Adipose tissue (tissue), 3 donors: ENCODE data around the gene OR10G3. TPM values are rescaled to one million over a fixed set of nuclear protein-coding genes. Genes with fewer than 3 reads are reported as not detected.
"Not testable (repeated sequence)": the region's sequence is repeated elsewhere in the genome, so short reads cannot be mapped to it uniquely, and the experiment has no call there.

Experiments
- H3K27ac ChIP-seq: one replicate; pipeline ENCODE4 v1.5.1; 2013; ENCODE audit warnings: low read depth, low read length
- WGBS, 3 donors: extraction: QIAGEN DNeasy Blood & Tissue Kit; methylation state at CpG; one replicate each; pipeline ENCODE4 v1.1.7; 2013; 5-methylcytosine and 5-hydroxymethylcytosine counted together
- polyA plus RNA-seq, 3 donors: library from polyadenylated mRNA; stranded (reverse); fragments of 200-250 nt; gene quantifications; one replicate each; pipeline ENCODE4 v1.2.3, GENCODE V29; 2013
- donor health status: healthy with polysubstance abuse.
- donor health status: Bipolar disorder and iron deficiency.
- donor health status: healthy.

The OR10G3 gene, protein sequence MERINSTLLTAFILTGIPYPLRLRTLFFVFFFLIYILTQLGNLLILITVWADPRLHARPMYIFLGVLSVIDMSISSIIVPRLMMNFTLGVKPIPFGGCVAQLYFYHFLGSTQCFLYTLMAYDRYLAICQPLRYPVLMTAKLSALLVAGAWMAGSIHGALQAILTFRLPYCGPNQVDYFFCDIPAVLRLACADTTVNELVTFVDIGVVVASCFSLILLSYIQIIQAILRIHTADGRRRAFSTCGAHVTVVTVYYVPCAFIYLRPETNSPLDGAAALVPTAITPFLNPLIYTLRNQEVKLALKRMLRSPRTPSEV
- polyA plus RNA-seq, result under 1 TPM in 1 of 3 donors, not detected in 2; 0.22 TPM

DNA sequence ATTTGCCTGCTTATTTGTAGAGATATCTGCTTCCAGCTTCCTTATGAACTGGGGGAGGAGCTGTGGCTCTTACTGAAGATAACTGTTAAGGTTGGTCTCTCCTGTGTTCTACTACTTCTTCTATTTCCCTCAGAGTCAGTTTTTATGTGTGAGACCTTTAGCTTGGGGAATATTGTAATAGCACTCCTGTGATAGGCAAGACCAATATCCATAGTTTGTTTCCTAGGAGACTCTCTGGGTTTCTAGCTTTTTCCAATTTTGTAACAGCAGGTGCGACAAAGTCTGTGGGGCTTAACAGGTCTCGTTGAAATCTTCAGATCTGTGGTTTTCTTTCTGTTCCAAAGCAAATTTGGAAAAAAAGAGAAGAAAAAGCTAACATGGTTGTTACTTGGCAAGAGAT is at the start of gene OR10G3:
TSS of gene OR10G3 (minus strand) at position 101 of the 400 bp plus-strand sequence. CDS start 9,332 bp downstream, outside the sequence.
- 80 to 94% (median 83%) methylated on average over 2 of the region's 2 CpGs for WGBS, 3 donors
- H3K27ac ChIP-seq, result no peak within 1 kb of the TSS

GRCh38 chr14:21626491-21627230 is 46.8 kb upstream of the OR10G3 start:
- 53 to 77% (median 62%) methylated on average over 3 of the region's 3 CpGs for WGBS, 3 donors
- no peak overlapping the region for H3K27ac ChIP-seq

- no peak overlapping the region for H3K27ac ChIP-seq
- WGBS, 3 donors, result 66 to 80% (median 77%) methylated on average over 8 of the region's 8 CpGs
Observed at GRCh38 chr14:21617614-21618013, 37.7 kb upstream of the OR10G3 start.

GRCh38 chr14:21614240-21614639 is 34.4 kb upstream of the OR10G3 start:
- 54 to 68% (median 56%) methylated on average over 1 of the region's 1 CpG for WGBS, 3 donors
- no peak overlapping the region for H3K27ac ChIP-seq

DNA sequence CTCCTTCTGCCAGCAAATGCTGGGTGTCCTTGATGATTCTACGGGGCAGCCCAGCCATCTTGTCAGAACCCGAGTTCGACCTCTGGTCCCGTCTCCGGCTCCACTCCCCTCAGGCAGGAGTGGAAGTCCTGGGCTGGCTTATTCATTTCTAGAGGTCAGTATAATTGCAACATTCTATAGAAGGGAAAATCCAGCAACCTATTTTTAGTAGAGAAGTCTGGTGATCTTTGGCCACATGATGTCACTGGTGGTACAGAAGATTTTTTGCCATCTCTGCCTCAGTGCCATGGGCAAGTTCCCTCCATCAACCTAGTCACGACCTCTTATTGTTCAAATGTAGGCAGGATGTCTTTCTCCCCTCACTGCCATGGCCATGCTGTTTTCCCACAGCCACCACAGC is 32.4 kb upstream of the OR10G3 start:
- WGBS, 3 donors, result 69 to 80% (median 73%) methylated on average over 6 of the region's 6 CpGs
- H3K27ac ChIP-seq, result no peak overlapping the region

DNA sequence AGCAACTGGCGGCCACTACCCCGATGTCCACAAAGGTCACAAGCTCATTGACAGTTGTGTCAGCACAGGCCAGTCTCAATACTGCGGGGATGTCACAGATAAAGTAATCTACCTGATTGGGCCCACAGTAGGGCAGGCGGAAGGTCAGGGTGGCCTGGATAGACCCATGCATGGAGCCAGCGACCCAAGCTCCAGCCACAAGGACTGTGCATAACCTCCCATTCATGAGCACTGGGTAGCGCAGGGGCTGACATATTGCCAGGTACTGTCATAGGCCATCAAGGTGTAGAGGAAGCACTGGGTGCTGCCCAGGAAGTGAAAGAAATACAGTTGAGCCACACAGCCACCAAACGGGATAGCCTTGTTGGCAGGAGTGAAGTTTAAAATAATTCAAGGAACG is 22.3 kb upstream of the OR10G3 start:
- 83 to 86% (median 84%) methylated on average over 5 to 8 of the region's 8 CpGs for WGBS, 3 donors

DNA sequence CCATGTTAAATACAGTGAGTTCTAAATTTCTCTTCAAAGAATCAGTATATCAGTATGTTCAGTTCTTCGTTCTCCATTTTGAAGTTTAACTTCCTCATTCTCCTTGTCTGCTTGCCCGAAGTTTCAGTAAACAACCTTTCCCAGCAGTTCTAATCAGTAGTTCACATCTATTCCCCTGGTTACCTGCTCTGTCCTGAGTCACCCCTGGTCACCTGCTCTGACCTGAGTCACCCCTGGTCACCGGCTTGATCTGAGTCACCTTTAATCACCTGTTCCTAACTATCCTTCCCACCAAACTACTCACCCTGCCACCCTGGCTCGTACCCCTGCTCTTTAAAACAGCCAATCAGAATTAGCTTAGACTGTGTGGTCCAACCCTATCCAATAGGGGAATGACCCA is 9.4 kb upstream of the OR10G3 start:
- whole genome bisulfite sequencing, 3 donors, result 67 to 77% (median 76%) methylated on average over 4 of the region's 4 CpGs
- H3K27ac ChIP-seq, result no peak overlapping the region

More for the DNA sequence above, 22.3 kb upstream of the OR10G3 start:
- not testable (repeated sequence) for H3K27ac ChIP-seq

GRCh38 chr14:21575661-21576060 is 4.2 kb downstream of the OR10G3 start:
- H3K27ac ChIP-seq, result no peak overlapping the region
- WGBS, 3 donors, result 52 to 84% (median 81%) methylated on average over 6 of the region's 6 CpGs

DNA sequence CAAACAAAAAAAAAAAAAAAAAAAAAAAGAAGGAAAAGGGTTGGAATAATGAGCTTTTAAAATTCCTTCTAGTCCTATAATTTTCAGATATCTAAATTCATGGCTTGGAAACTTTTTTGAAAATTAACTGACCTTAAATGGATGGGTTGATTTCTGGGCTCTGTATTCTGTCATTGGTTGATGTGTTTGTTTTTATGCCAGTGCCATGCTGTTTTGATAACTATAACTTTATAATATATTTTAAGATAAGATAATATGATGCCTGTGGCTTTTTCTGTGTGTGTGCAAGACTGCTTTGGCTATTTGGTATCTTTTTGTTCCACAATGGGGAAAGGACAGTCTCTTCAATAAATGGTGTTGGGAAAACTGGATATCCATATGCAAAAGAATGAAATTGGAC is 7.3 kb downstream of the OR10G3 start:
- no peak overlapping the region for H3K27ac ChIP-seq

GRCh38 chr14:21558703-21559170 is 21.1 kb downstream of the OR10G3 start:
- WGBS, 3 donors, result 81 to 87% (median 86%) methylated on average over 8 of the region's 8 CpGs
- H3K27ac ChIP-seq, result no peak overlapping the region

- WGBS, 3 donors, result 9 to 16% (median 14%) methylated on average over 11 of the region's 11 CpGs
- H3K27ac ChIP-seq, result no peak overlapping the region
Observed at GRCh38 chr14:21557084-21557901, 22.6 kb downstream of the OR10G3 start.

DNA sequence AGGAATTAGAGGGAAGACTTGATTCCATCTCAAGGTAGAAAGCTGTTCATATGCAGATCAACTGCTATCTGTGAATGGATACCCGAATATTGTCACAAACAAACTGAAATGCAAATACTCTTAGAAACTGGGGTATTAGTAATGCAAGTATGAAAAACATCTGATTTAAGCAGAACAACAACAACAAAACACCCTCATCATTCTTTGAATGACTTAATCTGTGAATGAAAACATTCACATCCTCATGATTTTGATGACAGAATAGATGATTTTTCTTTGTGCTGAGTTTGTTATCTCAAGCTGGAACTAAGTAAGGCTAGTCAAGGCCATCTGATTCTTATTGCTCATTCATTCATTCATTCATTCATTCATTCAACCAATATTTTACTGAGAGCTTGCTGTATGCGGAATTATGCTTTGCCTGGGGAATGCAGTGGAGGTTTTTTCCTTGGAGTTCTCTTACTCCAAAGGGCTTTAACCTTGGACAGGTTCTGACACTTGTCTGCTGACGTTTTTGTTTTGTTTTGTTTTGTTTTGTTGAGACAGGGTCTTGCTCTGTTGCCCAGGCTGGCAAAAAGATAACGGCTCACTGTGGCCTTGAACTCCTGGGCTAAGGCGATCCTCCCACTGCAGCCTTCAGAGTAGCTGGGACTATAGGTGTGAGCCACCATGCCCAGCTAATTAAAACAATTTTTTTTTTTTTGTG is 23.3 kb downstream of the OR10G3 start:
- no peak overlapping the region for H3K27ac ChIP-seq
- 47 to 65% (median 63%) methylated on average over 5 of the region's 5 CpGs for WGBS, 3 donors

- H3K27ac ChIP-seq, result no peak overlapping the region
- WGBS, 3 donors, result 82 to 91% (median 87%) methylated on average over 3 of the region's 3 CpGs
Observed at GRCh38 chr14:21553266-21553665, 26.6 kb downstream of the OR10G3 start.

- not testable (repeated sequence) for H3K27ac ChIP-seq
- 87 to 90% (median 87%) methylated on average over 5 to 7 of the region's 7 CpGs for WGBS, 3 donors
Observed at GRCh38 chr14:21544588-21544987, 35.3 kb downstream of the OR10G3 start.

GRCh38 chr14:21543963-21544362 is 35.9 kb downstream of the OR10G3 start:
- WGBS, 3 donors, result 52 to 55% (median 54%) methylated on average over 5 of the region's 5 CpGs
- no peak overlapping the region for H3K27ac ChIP-seq

- no peak overlapping the region for H3K27ac ChIP-seq
- WGBS, 3 donors, result 35 to 53% (median 46%) methylated on average over 7 of the region's 7 CpGs
Observed at GRCh38 chr14:21543521-21543960, 36.3 kb downstream of the OR10G3 start.

GRCh38 chr14:21541413-21542074 is 38.3 kb downstream of the OR10G3 start:
- H3K27ac ChIP-seq, result no peak overlapping the region
- WGBS, 3 donors, result 86 to 90% (median 90%) methylated on average over 9 of the region's 9 CpGs
